Heart left ventricle (tissue), 13 donors: ENCODE measurements around the gene SLC49A3.

ENCODE experiments used
- CTCF ChIP-seq, 12 donors: fragments of 200-600 bp; sonication (generic) in 4 of 12; IDR thresholded peaks; one replicate each; pipeline versions ENCODE4 v1.5.0 to v1.8.0; 2018 to 2022; ENCODE audit warnings: antibody characterized with exemption in 12 of 12, mild to moderate bottlenecking in 5 of 12
- POLR2A ChIP-seq, 2 donors: fragments of 450-650 bp; IDR thresholded peaks; one replicate each; pipeline ENCODE4 v1.6.1; 2017; ENCODE audit warnings: antibody characterized with exemption in 2 of 2, mild to moderate bottlenecking in 2 of 2, moderate library complexity in 2 of 2
- donor health status: ischemic (EF 13 %, LVEDD 7.1; RV severe dilation, severe dysfunction).
- donor health status: DM: no; HTN: yes; CAD: no.
- donor health status: DM: no; HTN: no; CAD: no.
- donor health status: ischemic (EF 25% LVEDD 6.9; RV normal size, moderate dysfunction).
- donor health status: ischemic (EF 25% LVEDD 5.7; RV mildly dilated, moderate dysfunction).
- donor health status: ischemic (EF 35%, LVEDD 5.7; RV mildly dilated, moderate dysfunction).
- donor health status: nonischemic (EF 11% LVEDD 7.7; RV severe dilation, severe dysfunction).
- donor health status: DM: yes; HTN: yes; CAD: no.
- donor health status: PGD.
- donor health status: ischemic (EF 29% LVEDD 5.4; RV normal size, mild dysfunction).
- donor health status: nonischemic (EF 23%, LVEDD 6.1; RV moderate dilation, normal function).

- no peak for TF ChIP-seq CTCF (IDR thresholded peaks at IDR 0.05)
- TF ChIP-seq POLR2A (IDR thresholded peaks at IDR 0.05), result no peak
Measured at GRCh38 chr4:706834-707598, 18.1 kb upstream of the SLC49A3 start.
